ENCODE measurements around the gene ITGA7.

The ITGA7 gene

GRCh38 chr12:55741931-55742680 is 34.4 kb upstream of the ITGA7 start:
- peak overlapping the region; percentile 66 for H3K4me3 ChIP-seq (ENCODE audit: low read length)

GRCh38 chr12:55739025-55739378 is 31.3 kb upstream of the ITGA7 start:
- no peaks in the 10 kb centered on the region for H3K36me3 ChIP-seq (ENCODE audit: insufficient read depth, low read depth, low read length)
- peak overlapping the region; percentile 78; the same call in 1 of the 2 replicates for H3K4me3 ChIP-seq (ENCODE audit: low read length)
- H3K9me3 ChIP-seq (ENCODE audit: insufficient read depth, low read depth, low read length), result no peaks in the 10 kb centered on the region
- H3K9ac ChIP-seq (ENCODE audit: low read depth, low read length), result no peak overlapping the region
- H3K27ac ChIP-seq (ENCODE audit: low read length), result no peak overlapping the region
- H3K27me3 ChIP-seq (ENCODE audit: insufficient read depth, low read length), result no peaks in the 10 kb centered on the region; the same call in 1 of the 2 replicates
- peaks cover 10% of the 10 kb centered on the region for H3K4me1 ChIP-seq (ENCODE audit: insufficient read depth, low read length)

More at GRCh38 chr12:55741931-55742680, 34.4 kb upstream of the ITGA7 start:
- Histone ChIP-seq H3K27me3 (ENCODE audit: insufficient read depth, low read length) (no peaks in the 10 kb centered on the region; the same call in 1 of the 2 replicates), H3K9ac (ENCODE audit: low read depth, low read length) (peak overlapping the region; percentile 69; the same call in 1 of the 2 replicates), H3K27ac (ENCODE audit: low read length) (no peak overlapping the region), H3K9me3 (ENCODE audit: insufficient read depth, low read depth, low read length) (no peaks in the 10 kb centered on the region), H3K4me1 (ENCODE audit: insufficient read depth, low read length) (peaks cover 27% of the 10 kb centered on the region), H3K36me3 (ENCODE audit: insufficient read depth, low read depth, low read length) (peaks cover under 1% of the 10 kb centered on the region; the same call in 1 of the 2 replicates)

GRCh38 chr12:55738123-55739024 is 30.7 kb upstream of the ITGA7 start:
- Histone ChIP-seq H3K27me3 (ENCODE audit: insufficient read depth, low read length) (no peaks in the 10 kb centered on the region; the same call in 1 of the 2 replicates), H3K27ac (ENCODE audit: low read length) (peak overlapping the region; percentile 3), H3K36me3 (ENCODE audit: insufficient read depth, low read depth, low read length) (no peaks in the 10 kb centered on the region), H3K4me3 (ENCODE audit: low read length) (peak overlapping the region; percentile 78), H3K9me3 (ENCODE audit: insufficient read depth, low read depth, low read length) (no peaks in the 10 kb centered on the region), H3K4me1 (ENCODE audit: insufficient read depth, low read length) (peaks cover 10% of the 10 kb centered on the region), H3K9ac (ENCODE audit: low read depth, low read length) (peak overlapping the region; percentile 61; the same call in 1 of the 2 replicates)

GRCh38 chr12:55737581-55738122 is 29.9 kb upstream of the ITGA7 start:
- H3K9ac ChIP-seq (ENCODE audit: low read depth, low read length), result peak overlapping the region; percentile 61; the same call in 1 of the 2 replicates
- peak overlapping the region; percentile 78 for H3K4me3 ChIP-seq (ENCODE audit: low read length)
- no peaks in the 10 kb centered on the region for H3K36me3 ChIP-seq (ENCODE audit: insufficient read depth, low read depth, low read length)
- no peaks in the 10 kb centered on the region for H3K9me3 ChIP-seq (ENCODE audit: insufficient read depth, low read depth, low read length)
- peak overlapping the region; percentile 3 for H3K27ac ChIP-seq (ENCODE audit: low read length)
- no peaks in the 10 kb centered on the region; the same call in 1 of the 2 replicates for H3K27me3 ChIP-seq (ENCODE audit: insufficient read depth, low read length)
- peaks cover 10% of the 10 kb centered on the region for H3K4me1 ChIP-seq (ENCODE audit: insufficient read depth, low read length)

- Histone ChIP-seq H3K9ac (ENCODE audit: low read depth, low read length) (peak overlapping the region; percentile 61; the same call in 1 of the 2 replicates), H3K4me3 (ENCODE audit: low read length) (peak overlapping the region; percentile 78)
Measured at GRCh38 chr12:55736780-55737580, 29.3 kb upstream of the ITGA7 start.

GRCh38 chr12:55736076-55736475 is 28.4 kb upstream of the ITGA7 start:
- Histone ChIP-seq H3K4me1 (ENCODE audit: insufficient read depth, low read length) (peaks cover 5% of the 10 kb centered on the region; the same call in 1 of the 2 replicates), H3K4me3 (ENCODE audit: low read length) (no peak overlapping the region), H3K9me3 (ENCODE audit: insufficient read depth, low read depth, low read length) (no peaks in the 10 kb centered on the region), H3K36me3 (ENCODE audit: insufficient read depth, low read depth, low read length) (no peaks in the 10 kb centered on the region), H3K9ac (ENCODE audit: low read depth, low read length) (no peak overlapping the region), H3K27ac (ENCODE audit: low read length) (no peak overlapping the region), H3K27me3 (ENCODE audit: insufficient read depth, low read length) (no peaks in the 10 kb centered on the region)

More at GRCh38 chr12:55736780-55737580, 29.3 kb upstream of the ITGA7 start:
- H3K27ac ChIP-seq (ENCODE audit: low read length), result no peak overlapping the region
- H3K36me3 ChIP-seq (ENCODE audit: insufficient read depth, low read depth, low read length), result no peaks in the 10 kb centered on the region
- no peaks in the 10 kb centered on the region; the same call in 1 of the 2 replicates for H3K27me3 ChIP-seq (ENCODE audit: insufficient read depth, low read length)
- H3K9me3 ChIP-seq (ENCODE audit: insufficient read depth, low read depth, low read length), result no peaks in the 10 kb centered on the region
- H3K4me1 ChIP-seq (ENCODE audit: insufficient read depth, low read length), result peaks cover 8% of the 10 kb centered on the region

- peaks cover 5% of the 10 kb centered on the region; the same call in 1 of the 2 replicates for H3K4me1 ChIP-seq (ENCODE audit: insufficient read depth, low read length)
- no peak overlapping the region for H3K27ac ChIP-seq (ENCODE audit: low read length)
- no peak overlapping the region for H3K9ac ChIP-seq (ENCODE audit: low read depth, low read length)
- H3K36me3 ChIP-seq (ENCODE audit: insufficient read depth, low read depth, low read length), result no peaks in the 10 kb centered on the region
- no peaks in the 10 kb centered on the region for H3K9me3 ChIP-seq (ENCODE audit: insufficient read depth, low read depth, low read length)
- no peak overlapping the region for H3K4me3 ChIP-seq (ENCODE audit: low read length)
- no peaks in the 10 kb centered on the region for H3K27me3 ChIP-seq (ENCODE audit: insufficient read depth, low read length)
Measured at GRCh38 chr12:55734595-55734994, 26.9 kb upstream of the ITGA7 start.

- H3K4me1 ChIP-seq (ENCODE audit: insufficient read depth, low read length), result peaks cover 5% of the 10 kb centered on the region; the same call in 1 of the 2 replicates
Measured at GRCh38 chr12:55733858-55734257, 26.2 kb upstream of the ITGA7 start.

GRCh38 chr12:55733021-55733555 is 25.4 kb upstream of the ITGA7 start:
- peaks cover 5% of the 10 kb centered on the region; the same call in 1 of the 2 replicates for H3K4me1 ChIP-seq (ENCODE audit: insufficient read depth, low read length)

More at GRCh38 chr12:55733858-55734257, 26.2 kb upstream of the ITGA7 start:
- no peak overlapping the region for H3K27ac ChIP-seq (ENCODE audit: low read length)
- H3K9me3 ChIP-seq (ENCODE audit: insufficient read depth, low read depth, low read length), result no peaks in the 10 kb centered on the region
- H3K9ac ChIP-seq (ENCODE audit: low read depth, low read length), result no peak overlapping the region
- H3K4me3 ChIP-seq (ENCODE audit: low read length), result no peak overlapping the region
- no peaks in the 10 kb centered on the region for H3K36me3 ChIP-seq (ENCODE audit: insufficient read depth, low read depth, low read length)
- no peaks in the 10 kb centered on the region for H3K27me3 ChIP-seq (ENCODE audit: insufficient read depth, low read length)

GRCh38 chr12:55732288-55732687 is 24.6 kb upstream of the ITGA7 start:
- H3K4me1 ChIP-seq (ENCODE audit: insufficient read depth, low read length), result peaks cover 3% of the 10 kb centered on the region; the same call in 1 of the 2 replicates
- no peaks in the 10 kb centered on the region for H3K9me3 ChIP-seq (ENCODE audit: insufficient read depth, low read depth, low read length)
- no peak overlapping the region for H3K9ac ChIP-seq (ENCODE audit: low read depth, low read length)
- no peak overlapping the region for H3K4me3 ChIP-seq (ENCODE audit: low read length)
- no peak overlapping the region for H3K27ac ChIP-seq (ENCODE audit: low read length)
- no peaks in the 10 kb centered on the region for H3K36me3 ChIP-seq (ENCODE audit: insufficient read depth, low read depth, low read length)
- H3K27me3 ChIP-seq (ENCODE audit: insufficient read depth, low read length), result no peaks in the 10 kb centered on the region

More at GRCh38 chr12:55733021-55733555, 25.4 kb upstream of the ITGA7 start:
- no peak overlapping the region for H3K27ac ChIP-seq (ENCODE audit: low read length)
- no peak overlapping the region for H3K4me3 ChIP-seq (ENCODE audit: low read length)
- no peaks in the 10 kb centered on the region for H3K36me3 ChIP-seq (ENCODE audit: insufficient read depth, low read depth, low read length)
- no peaks in the 10 kb centered on the region for H3K9me3 ChIP-seq (ENCODE audit: insufficient read depth, low read depth, low read length)
- no peaks in the 10 kb centered on the region for H3K27me3 ChIP-seq (ENCODE audit: insufficient read depth, low read length)
- no peak overlapping the region for H3K9ac ChIP-seq (ENCODE audit: low read depth, low read length)

Data from iPS-20b (cell line).